Fibroblast of skin of right biceps (primary cell): ENCODE data around the gene KCNQ1OT1.

Experiments
- DNase-seq: peaks from one replicate; pipeline ENCODE4 v3.0.0-alpha.2; 2013

The KCNQ1OT1 gene

GRCh38 chr11:2685566-2686359 is 14.0 kb downstream of the KCNQ1OT1 start:
- DNase-seq: no peak

DNA sequence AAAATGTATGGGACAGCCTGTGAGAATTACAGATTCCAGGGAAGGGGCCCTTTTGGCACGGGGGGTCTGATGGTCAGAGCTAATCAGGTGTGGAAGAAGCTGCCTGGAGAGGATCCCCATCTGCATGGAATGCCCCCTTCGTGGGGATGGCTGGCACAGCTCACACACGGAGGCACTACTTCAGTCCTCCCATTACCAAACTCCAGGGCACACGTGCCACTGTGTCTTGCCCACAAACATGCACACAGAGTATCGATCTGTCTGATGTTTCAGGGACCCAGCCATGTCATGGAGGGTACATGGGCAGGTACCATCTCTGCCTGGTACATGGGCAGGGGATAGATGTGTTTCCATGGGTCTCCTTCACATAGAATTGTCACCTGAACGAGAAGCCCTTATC is 14.7 kb downstream of the KCNQ1OT1 start:
- no peak for DNase-seq

DNA sequence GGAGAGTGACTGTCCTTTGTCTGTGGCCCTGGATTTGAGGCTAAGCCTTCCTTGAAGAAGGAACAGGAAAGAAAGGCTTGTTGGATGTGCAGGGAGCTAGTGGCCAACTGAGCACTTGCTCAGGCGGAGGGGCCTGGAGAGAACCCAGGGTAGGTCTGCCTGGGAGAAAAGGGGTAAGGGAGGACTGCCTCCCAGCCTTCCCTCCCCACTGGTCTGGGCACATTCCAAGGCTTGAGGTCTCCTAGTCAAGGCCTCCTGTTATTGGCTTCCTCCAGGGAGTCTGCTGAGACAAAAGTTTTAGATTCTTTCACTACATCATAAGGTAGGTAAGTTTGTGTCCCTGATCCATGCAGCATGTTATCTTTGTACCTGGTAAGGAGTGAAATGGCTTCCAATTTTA is 15.2 kb downstream of the KCNQ1OT1 start:
- no peak for DNase-seq

DNA sequence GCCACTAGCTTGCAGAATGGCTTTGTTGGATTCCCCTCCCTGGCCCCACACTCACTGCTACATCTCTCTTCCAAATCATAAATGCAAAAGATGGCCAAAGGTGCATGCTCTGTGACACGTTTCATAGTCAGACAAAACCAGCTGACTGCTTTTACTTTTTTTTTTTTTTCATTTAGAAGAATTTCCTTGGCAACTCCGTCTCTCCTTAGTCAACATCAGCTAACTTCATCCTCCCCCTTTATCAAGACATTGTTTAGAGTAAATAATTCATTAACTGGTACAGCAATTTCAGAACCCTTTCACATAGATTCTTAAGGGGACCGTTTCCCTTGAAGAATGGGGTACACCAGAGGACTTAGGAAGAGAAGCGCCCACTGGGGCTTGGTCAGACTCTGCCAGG is 16.0 kb downstream of the KCNQ1OT1 start:
- DNase-seq: no peak

GRCh38 chr11:2681408-2682145 is 18.2 kb downstream of the KCNQ1OT1 start:
- DNase-seq: no peak

- no peak for DNase-seq
These were observed 20.6 kb downstream of the KCNQ1OT1 start for GRCh38 chr11:2679011-2679676.

GRCh38 chr11:2678396-2678795 is 21.4 kb downstream of the KCNQ1OT1 start:
- DNase-seq: no peak

DNA sequence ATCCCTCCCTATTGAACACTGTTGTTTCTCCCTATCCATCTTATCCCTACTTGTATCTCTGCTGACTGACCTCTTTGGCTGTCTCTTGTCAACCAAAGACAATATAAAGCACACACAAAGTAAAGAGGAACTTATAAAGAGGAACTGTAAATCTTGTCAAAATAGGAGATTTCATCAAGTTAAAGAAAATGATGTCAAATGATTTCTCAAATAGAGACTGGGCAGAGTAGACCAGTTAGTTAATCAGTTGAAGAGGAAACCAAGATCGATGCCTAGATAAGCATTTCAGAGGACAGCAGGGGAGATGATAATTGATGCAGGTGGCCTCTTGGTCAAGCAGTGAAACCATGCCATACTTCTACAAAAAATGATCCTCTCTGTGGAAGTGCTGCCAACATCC is 22.7 kb downstream of the KCNQ1OT1 start:
- DNase-seq: no peak

GRCh38 chr11:2675540-2675939 is 24.3 kb downstream of the KCNQ1OT1 start:
- no peak for DNase-seq

DNA sequence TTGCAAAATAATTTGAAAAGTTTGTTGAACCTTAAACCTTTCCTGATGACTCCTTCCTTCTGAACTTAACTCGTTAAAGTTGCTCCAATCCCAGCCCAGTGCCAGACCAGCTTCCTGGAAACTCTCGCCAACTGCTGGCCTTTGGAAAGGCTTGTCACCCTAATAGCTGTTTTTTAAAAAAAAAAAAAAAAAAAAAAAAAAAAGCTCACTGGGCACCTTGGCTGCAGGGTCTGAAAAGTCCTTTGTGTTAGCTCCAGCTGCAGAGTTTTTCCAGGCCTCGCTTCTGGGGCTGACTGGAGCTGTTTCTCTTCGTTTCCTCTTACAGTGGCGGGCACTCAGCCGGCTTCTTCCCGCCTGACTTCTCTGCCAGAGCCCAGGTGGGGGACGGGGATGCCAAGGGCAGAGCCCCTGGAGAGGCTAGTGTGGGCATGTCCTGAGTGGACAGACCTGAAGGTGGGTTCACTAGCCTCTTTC is 25.1 kb downstream of the KCNQ1OT1 start:
- DNase-seq: no peak

DNA sequence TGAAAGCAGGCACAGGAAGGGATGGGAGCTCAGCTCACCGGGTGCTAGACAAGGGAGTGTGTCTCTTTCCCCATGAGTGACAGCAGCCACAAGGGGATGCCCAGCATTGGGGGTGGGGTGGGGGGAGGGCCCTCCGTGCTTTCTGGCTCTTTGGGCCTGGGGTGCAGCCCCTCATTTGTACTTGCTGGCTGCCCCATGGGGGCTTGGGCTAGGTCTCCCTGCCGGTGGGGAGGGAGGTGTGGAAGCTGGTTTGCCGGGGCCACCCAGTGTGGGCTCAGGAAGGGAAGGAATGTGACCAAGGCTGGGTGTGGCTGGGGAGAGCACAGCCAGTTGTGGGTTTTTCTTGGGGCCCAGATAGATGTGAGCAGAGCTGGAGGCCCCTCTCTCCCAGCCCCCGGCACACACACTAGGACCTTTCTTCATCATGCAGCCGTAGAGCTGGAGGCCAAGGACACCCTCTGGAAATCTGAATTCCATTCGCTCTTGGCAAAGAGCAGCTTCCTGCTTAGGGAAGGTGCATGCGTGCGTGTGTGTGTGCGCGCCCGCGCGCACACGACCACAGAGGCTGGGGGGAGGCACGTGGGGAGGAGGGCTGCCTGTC is 25.8 kb downstream of the KCNQ1OT1 start:
- DNase-seq: no peak

DNA sequence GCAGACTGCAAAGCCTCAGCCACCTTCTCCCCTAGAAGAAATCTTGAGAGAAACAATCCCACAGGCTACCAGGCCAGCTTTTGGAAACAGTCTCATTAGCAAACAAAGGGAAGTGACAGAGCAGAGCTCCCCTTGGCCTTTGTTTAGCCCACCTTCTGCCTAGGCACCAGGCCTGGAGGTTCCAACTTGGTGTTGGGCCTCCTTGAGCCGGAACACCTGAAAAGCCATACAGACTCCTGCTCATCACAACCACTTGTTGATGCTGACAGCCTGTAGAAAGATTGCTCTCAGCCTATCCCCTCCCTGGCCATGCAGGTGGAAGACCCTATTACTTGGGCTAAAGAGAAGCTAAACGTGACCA is 26.6 kb downstream of the KCNQ1OT1 start:
- DNase-seq: no peak

DNA sequence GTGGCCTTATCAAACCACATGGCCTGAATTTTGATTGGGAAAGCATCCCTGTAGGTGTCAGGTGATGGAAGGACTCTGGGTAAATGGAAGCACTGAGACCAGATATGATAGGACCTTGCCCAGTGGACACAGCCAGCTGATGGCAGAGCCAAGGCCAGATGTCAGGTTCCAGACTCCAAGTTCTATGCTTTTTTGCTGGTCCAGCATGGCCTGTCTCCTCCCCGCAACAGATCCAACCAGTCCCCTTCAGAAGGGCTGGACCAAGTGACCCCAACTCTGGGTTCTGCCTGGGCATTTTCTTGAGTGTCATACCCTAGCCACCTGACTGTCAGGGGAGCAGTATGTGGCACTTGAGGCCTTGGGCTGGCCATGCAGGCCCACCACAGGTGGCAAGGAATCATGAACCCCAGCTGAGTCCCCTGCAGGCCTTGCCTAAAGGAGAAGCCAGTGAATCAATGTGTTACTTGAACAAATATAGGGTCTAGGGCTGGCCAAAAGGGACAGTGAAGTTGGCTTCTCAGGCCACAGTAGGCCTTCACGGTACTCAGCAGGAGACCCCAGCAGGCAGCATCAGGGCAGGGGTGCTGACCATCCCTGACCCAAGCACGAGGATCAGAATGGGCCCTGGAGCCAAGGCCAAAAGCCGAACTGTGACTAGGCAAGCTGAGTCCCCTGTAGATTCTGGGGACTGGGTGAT is 27.1 kb downstream of the KCNQ1OT1 start:
- no peak for DNase-seq

DNA sequence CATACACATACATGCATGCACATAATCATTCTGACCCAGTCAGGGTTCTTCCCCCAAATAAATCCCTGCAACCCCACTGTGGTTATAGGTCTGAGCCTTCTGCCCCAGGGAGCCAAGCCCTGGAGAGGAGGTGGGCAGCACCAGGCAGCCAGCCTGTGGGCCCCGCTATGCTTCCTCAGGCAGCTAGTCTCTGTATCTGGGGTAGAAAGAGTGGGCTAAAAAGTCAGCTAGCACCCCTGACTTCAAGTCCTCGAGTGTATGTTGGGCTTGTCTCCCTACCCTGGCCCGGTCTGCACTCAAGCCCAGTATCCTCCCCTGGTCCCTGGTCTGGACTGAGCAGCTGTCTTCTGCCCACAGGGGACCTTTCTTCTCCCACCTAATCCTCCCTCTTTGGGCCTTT is 28.0 kb downstream of the KCNQ1OT1 start:
- no peak for DNase-seq

GRCh38 chr11:2670541-2671100 is 29.2 kb downstream of the KCNQ1OT1 start:
- no peak for DNase-seq

- DNase-seq: no peak
These were observed 29.9 kb downstream of the KCNQ1OT1 start for GRCh38 chr11:2669634-2670469.

DNA sequence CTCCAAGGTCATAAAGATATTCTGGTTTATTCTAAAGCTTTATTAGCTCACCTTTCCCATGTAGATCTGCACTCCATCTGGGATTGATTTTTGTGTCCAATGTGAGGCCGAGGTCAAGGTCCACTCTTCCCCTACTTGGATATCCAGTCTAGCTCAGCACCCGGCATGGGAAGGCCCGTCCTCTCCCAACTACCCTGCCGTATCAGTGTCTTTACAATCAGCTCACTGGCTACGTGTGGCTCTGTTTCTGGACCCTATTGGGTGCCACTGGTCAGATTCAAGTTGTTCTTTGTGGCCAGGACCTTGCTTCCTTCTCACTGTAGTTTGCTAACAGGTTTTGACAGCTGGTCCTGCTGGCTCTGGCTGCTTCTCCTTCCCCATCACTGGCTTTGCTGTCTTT is 30.9 kb downstream of the KCNQ1OT1 start:
- no peak for DNase-seq

DNA sequence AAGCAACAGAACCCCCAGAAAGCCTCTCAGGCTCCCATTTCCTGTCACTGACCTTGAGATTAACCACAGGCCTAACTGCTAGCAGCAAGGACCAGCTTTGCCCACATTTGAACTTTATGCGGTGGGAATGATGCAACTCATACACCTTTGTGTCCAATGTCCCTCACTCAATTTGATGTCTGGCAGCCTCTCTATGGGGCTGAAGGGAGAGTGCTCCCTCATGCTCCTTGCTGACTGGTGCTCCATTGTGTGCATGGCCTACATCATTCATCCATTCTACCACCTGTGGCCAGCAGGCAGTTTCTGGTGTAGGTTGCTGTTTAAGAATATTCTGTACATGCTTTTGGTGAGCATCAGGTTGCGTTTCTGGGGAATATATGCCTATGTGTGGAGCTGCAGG is 31.9 kb downstream of the KCNQ1OT1 start:
- no peak for DNase-seq

DNA sequence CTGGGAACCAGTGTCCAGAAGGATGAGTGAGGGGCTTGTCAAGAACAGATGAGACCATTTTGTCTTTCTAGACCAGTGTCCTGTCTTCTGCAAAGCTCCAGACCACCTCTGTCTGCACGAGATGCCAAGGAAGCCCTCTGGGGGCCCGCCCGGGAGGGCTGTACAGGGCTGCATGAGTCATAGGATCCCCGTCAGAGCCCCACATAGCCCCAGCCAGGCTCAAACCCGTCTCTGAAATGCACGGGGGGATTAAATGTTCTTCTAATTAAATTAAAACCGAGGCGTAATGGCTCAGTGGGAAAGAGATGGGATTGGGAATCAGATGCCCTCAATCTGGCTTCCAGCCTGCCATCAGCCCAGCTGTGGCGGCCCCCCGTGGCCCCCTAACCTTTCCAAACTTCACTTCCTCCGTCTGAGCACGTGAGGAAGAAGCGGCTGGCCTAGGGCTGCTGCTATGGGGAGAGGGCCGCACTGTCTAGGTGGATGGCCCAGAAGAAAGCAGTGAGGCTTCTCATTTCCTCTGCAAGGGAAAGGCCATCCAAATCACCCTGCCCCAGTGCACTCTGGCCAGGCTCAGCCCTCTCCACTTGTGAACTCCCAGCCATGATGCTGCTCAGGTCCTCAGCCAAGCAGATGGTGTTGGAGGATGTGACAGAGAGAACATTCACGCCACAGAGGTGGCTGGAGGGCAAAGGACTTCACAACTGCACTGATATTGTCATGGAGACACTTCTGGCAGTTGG is 32.8 kb downstream of the KCNQ1OT1 start:
- no peak for DNase-seq

DNA sequence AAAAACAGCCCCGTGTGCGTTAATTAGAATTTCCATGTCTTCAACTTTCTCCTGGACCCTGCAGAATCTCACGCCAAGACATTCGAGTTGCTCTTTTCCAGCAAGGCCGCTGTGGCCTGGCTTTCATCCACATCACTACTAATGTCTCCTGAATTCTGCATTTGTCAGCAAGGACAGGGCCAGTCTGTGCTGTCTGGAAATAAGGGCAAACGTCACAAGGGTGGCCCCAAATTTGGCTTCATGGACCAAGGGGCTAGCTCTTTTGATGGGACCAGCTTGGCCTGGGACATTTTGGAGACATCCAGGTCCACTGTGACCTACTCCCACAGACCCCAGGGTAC is 33.4 kb downstream of the KCNQ1OT1 start:
- DNase-seq: no peak
